GM23338 (cell line): ENCODE results near the gene SYT17. TPM values are rescaled to one million over a fixed set of nuclear protein-coding genes. Genes with fewer than 3 reads are reported as not detected.

Experiments
- ATAC-seq: fragments of 200-7000 bp; cut with Tn5 transposase; 3 replicates; pipeline ENCODE4 v1.9.1; 2020
- DNase-seq: peaks from one replicate; pipeline ENCODE4 v3.0.0-alpha.2; 2015; ENCODE audit warnings: low spot score
- H2AFZ ChIP-seq: fragments of 200-600 bp; sonication (generic); 2 replicates; pipeline ENCODE4 v1.8.0; 2016; ENCODE audit warnings: antibody characterized with exemption, mild to moderate bottlenecking, moderate library complexity
- H3F3A ChIP-seq: fragments of 200-600 bp; sonication (generic); replicated peaks from 2 replicates; pipeline ENCODE4 v1.8.0; 2017; ENCODE audit warnings: antibody characterized with exemption, mixed run types, low read depth
- H3K27ac ChIP-seq: fragments of 200-600 bp; sonication (generic); 2 replicates; pipeline ENCODE4 v1.6.1; 2016; ENCODE audit warnings: low read depth
- H3K27me3 ChIP-seq: fragments of 200-600 bp; sonication (generic); 2 replicates; pipeline ENCODE4 v1.8.0; 2016; ENCODE audit warnings: mild to moderate bottlenecking, mixed run types, moderate library complexity; ENCODE audit not compliant: insufficient read depth
- H3K36me3 ChIP-seq: fragments of 200-600 bp; sonication (generic); 2 replicates; pipeline ENCODE4 v1.8.0; 2016; ENCODE audit warnings: mild to moderate bottlenecking; ENCODE audit not compliant: insufficient read depth
- H3K4me1 ChIP-seq: fragments of 200-600 bp; sonication (generic); 2 replicates; pipeline ENCODE4 v1.8.0; 2016; ENCODE audit warnings: mild to moderate bottlenecking, moderate library complexity; ENCODE audit not compliant: insufficient read depth
- H3K4me2 ChIP-seq: fragments of 200-600 bp; sonication (generic); 2 replicates; pipeline ENCODE4 v1.7.1; 2017; ENCODE audit warnings: mixed run types
- H3K4me3 ChIP-seq: fragments of 200-600 bp; sonication (generic); 2 replicates; pipeline ENCODE4 v1.6.1; 2016; ENCODE audit warnings: mixed run types
- H3K79me2 ChIP-seq: fragments of 200-600 bp; sonication (generic); replicated peaks from 2 replicates; pipeline ENCODE4 v1.8.0; 2017; ENCODE audit warnings: mild to moderate bottlenecking; ENCODE audit not compliant: insufficient read depth
- H3K9me2 ChIP-seq: fragments of 200-600 bp; sonication (generic); 2 replicates; pipeline ENCODE4 v1.8.0; 2017; ENCODE audit not compliant: insufficient read depth
- H4K20me1 ChIP-seq: fragments of 200-600 bp; sonication (generic); replicated peaks from 2 replicates; pipeline ENCODE4 v1.8.0; 2017; ENCODE audit warnings: mild to moderate bottlenecking; ENCODE audit not compliant: insufficient read depth
- H3K27ac Mint-ChIP-seq: 2 replicates; pipeline ENCODE4 v1.8.0; 2020; ENCODE audit warnings: inconsistent platforms, mild to moderate bottlenecking, moderate library complexity, mixed read lengths
- H3K27me3 Mint-ChIP-seq: 3 replicates; pipeline ENCODE4 v1.8.0; 2022; ENCODE audit warnings: low read depth, mild to moderate bottlenecking, moderate library complexity, mixed read lengths, inconsistent platforms; ENCODE audit not compliant: insufficient read depth, poor library complexity
- H3K36me3 Mint-ChIP-seq: 3 replicates; pipeline ENCODE4 v1.8.0; 2021; ENCODE audit warnings: low read depth, mild to moderate bottlenecking, inconsistent platforms, moderate library complexity, mixed read lengths
- H3K4me1 Mint-ChIP-seq: 3 replicates; pipeline ENCODE4 v1.8.0; 2020; ENCODE audit warnings: mild to moderate bottlenecking, inconsistent platforms, mixed read lengths
- H3K4me3 Mint-ChIP-seq: 3 replicates; pipeline ENCODE4 v1.8.0; 2021; ENCODE audit warnings: moderate library complexity, mild to moderate bottlenecking, inconsistent platforms, mixed read lengths
- H3K9me3 Mint-ChIP-seq: 3 replicates; pipeline ENCODE4 v1.8.0; 2020; ENCODE audit warnings: moderate library complexity, mild to moderate bottlenecking, inconsistent platforms, mixed read lengths
- CREB1 ChIP-seq: fragments of 250-450 bp; sonication (Bioruptor Pico); IDR thresholded peaks from 2 replicates; pipeline ENCODE4 v1.5.0; 2020; ENCODE audit warnings: low read depth, mild to moderate bottlenecking, moderate library complexity
- CTCF ChIP-seq, 2 experiments: fragments of 200-600 bp in 1 of 2; sonication (generic) in 1 of 2; conservative IDR thresholded peaks; 2 replicates each; pipeline versions ENCODE4 v1.5.1 to v1.6.1; 2016 to 2017; ENCODE audit warnings: antibody characterized with exemption in 2 of 2, low read depth in 2 of 2, mild to moderate bottlenecking in 2 of 2, moderate library complexity in 1 of 2
- ETS1 ChIP-seq: IDR thresholded peaks from 2 replicates; pipeline ENCODE4 v1.6.1; 2016; ENCODE audit warnings: antibody characterized with exemption
- EZH2 ChIP-seq: fragments of 200-600 bp; sonication (generic); IDR thresholded peaks from one replicate; pipeline ENCODE4 v1.8.0; 2017; ENCODE audit warnings: antibody characterized with exemption, mild to moderate bottlenecking, low read depth; ENCODE audit not compliant: unreplicated experiment
- EZH2phosphoT487 ChIP-seq: fragments of 200-600 bp; sonication (generic); IDR thresholded peaks from one replicate; pipeline ENCODE4 v1.8.1; 2018; ENCODE audit warnings: antibody characterized with exemption; ENCODE audit not compliant: unreplicated experiment
- JUNB ChIP-seq: IDR thresholded peaks from one replicate; pipeline ENCODE4 v1.6.1; 2016; ENCODE audit warnings: antibody characterized with exemption; ENCODE audit not compliant: unreplicated experiment
- NANOG ChIP-seq: IDR thresholded peaks from 2 replicates; pipeline ENCODE4 v1.6.1; 2016; ENCODE audit warnings: antibody characterized with exemption, borderline replicate concordance
- POLR2AphosphoS5 ChIP-seq: IDR thresholded peaks from 2 replicates; pipeline ENCODE4 v1.6.1; 2016; ENCODE audit warnings: antibody characterized with exemption, low read depth
- REST ChIP-seq: IDR thresholded peaks from one replicate; pipeline ENCODE4 v1.6.1; 2018; ENCODE audit warnings: antibody characterized with exemption; ENCODE audit not compliant: unreplicated experiment
- STAT1 ChIP-seq: IDR thresholded peaks from one replicate; pipeline ENCODE4 v1.6.1; 2016; ENCODE audit warnings: antibody characterized with exemption; ENCODE audit not compliant: unreplicated experiment
- ZNF114 ChIP-seq: fragments of 250-450 bp; sonication (Bioruptor Pico); IDR thresholded peaks from 2 replicates; pipeline ENCODE4 v1.5.0; 2020; ENCODE audit warnings: mild to moderate bottlenecking, moderate library complexity
- ZNF331 ChIP-seq: fragments of 250-450 bp; sonication (Bioruptor Pico); IDR thresholded peaks from 2 replicates; pipeline ENCODE4 v1.5.0; 2020; ENCODE audit warnings: low read depth, mild to moderate bottlenecking, moderate library complexity
- ZNF462 ChIP-seq: fragments of 250-450 bp; sonication (Bioruptor Pico); IDR thresholded peaks from 2 replicates; pipeline ENCODE4 v1.5.0; 2020; ENCODE audit warnings: mild to moderate bottlenecking, moderate library complexity
- polyA plus RNA-seq: library from polyadenylated mRNA; unstranded; fragments of >200 nt; fragmentation: Nextera tagmentation; extraction: Ambion mirVana; gene quantifications from 2 replicates; pipeline ENCODE4 v1.2.1, GENCODE V29; 2016
- total RNA-seq: library from RNA; depleted of rRNA; stranded (reverse); fragments of >200 nt; shearing (Covaris generic); gene quantifications from 2 replicates; pipeline ENCODE4 v1.2.3, GENCODE V29; 2014

Gene SYT17
- total and polyA plus RNA-seq, 2 experiments from 2014 or later: 5.3 to 9.5 TPM

- ATAC-seq: no peak
These were observed 44.0 kb downstream of the SYT17 start for GRCh38 chr16:19212059-19212458.

More at GRCh38 chr16:19212059-19212458, 44.0 kb downstream of the SYT17 start:
- peaks cover 35% of the 10 kb centered on the region for H3K9me3 Mint-ChIP-seq
- H3K4me3 Mint-ChIP-seq: no peak overlapping the region
- H3K4me1 Mint-ChIP-seq: peaks cover 11% of the 10 kb centered on the region
- DNase-seq: no peak
- 0 out of 2 replicates have a peak, but pooled peaks cover 3% of the 10 kb centered on the region for H3K36me3 ChIP-seq
- no peak overlapping the region for H3K27ac ChIP-seq
- H3K27ac Mint-ChIP-seq: no peak overlapping the region
- no peak overlapping the region for H3K4me2 ChIP-seq
- H3F3A ChIP-seq: no peaks in the 10 kb centered on the region
- peaks cover 8% of the 10 kb centered on the region for H3K4me1 ChIP-seq
- H2AFZ ChIP-seq: no peak overlapping the region
- H3K9me2 ChIP-seq: no peaks in the 10 kb centered on the region
- no peaks in the 10 kb centered on the region for H3K27me3 ChIP-seq
- TF ChIP-seq CREB1: no peak
- TF ChIP-seq EZH2phosphoT487: no peak
- no peak for TF ChIP-seq REST
- no peak for TF ChIP-seq JUNB
- TF ChIP-seq EZH2: no peak
- no peak for TF ChIP-seq ZNF114 (CRISPR knock-in tag)
- no peak for TF ChIP-seq POLR2AphosphoS5
- TF ChIP-seq CTCF (conservative IDR thresholded peaks at IDR 0.05; ENCODE audit: low read depth in 2 of 2): no peak
- TF ChIP-seq NANOG: no peak
- TF ChIP-seq ZNF462 (CRISPR knock-in tag): no peak
- TF ChIP-seq ZNF331 (CRISPR knock-in tag): no peak
- TF ChIP-seq ETS1: no peak
- TF ChIP-seq STAT1: no peak
- H3K4me3 ChIP-seq: no peak overlapping the region
- H3K27me3 Mint-ChIP-seq: peaks cover 4% of the 10 kb centered on the region
- peaks cover 18% of the 10 kb centered on the region; the same call in 2 of the 3 replicates for H3K36me3 Mint-ChIP-seq
- H4K20me1 ChIP-seq: no peaks in the 10 kb centered on the region
- no peaks in the 10 kb centered on the region for H3K79me2 ChIP-seq
